GM21526 (cell line): ENCODE data around the gene TMIGD1.

Source experiments
- ATAC-seq: cut with Tn5 transposase; IDR thresholded peaks from one replicate; pipeline ENCODE4 v1.9.1; 2021; ENCODE audit warnings: moderate library complexity; ENCODE audit not compliant: unreplicated experiment, low FRiP score

The TMIGD1 gene

GRCh38 chr17:30292286-30292858 is 41.5 kb downstream of the TMIGD1 start:
- ATAC-seq = peak; percentile 26

GRCh38 chr17:30291543-30292285 is 42.1 kb downstream of the TMIGD1 start, which contains the start of gene BLMH:
TSS of gene BLMH (minus strand) at chr17:30291944. CDS start at chr17:30291819, 125 bp downstream.
- ATAC-seq = peak; percentile 67

GRCh38 chr17:30290696-30291542 is 42.9 kb downstream of the TMIGD1 start:
- peak; percentile 43 for ATAC-seq

GRCh38 chr17:30290077-30290476 is 43.8 kb downstream of the TMIGD1 start:
- no peak for ATAC-seq

GRCh38 chr17:30279156-30279555 is 54.7 kb downstream of the TMIGD1 start:
- ATAC-seq = no peak

- ATAC-seq = no peak
Measured at GRCh38 chr17:30278032-30278431, 55.8 kb downstream of the TMIGD1 start.

- no peak for ATAC-seq
Measured at GRCh38 chr17:30275911-30276310, 57.9 kb downstream of the TMIGD1 start.

- ATAC-seq = no peak
Measured at GRCh38 chr17:30274887-30275286, 59.0 kb downstream of the TMIGD1 start.

- ATAC-seq = no peak
Measured at GRCh38 chr17:30273373-30273772, 60.5 kb downstream of the TMIGD1 start.

GRCh38 chr17:30271102-30271501 is 62.8 kb downstream of the TMIGD1 start:
- ATAC-seq = no peak

- ATAC-seq = no peak
Measured at GRCh38 chr17:30267625-30268024, 66.2 kb downstream of the TMIGD1 start.
